ENCODE data around the gene ST6GALNAC6. TPM values are rescaled to one million over a fixed set of nuclear protein-coding genes. Genes with fewer than 3 reads are reported as not detected.

The ST6GALNAC6 gene
- total RNA-seq, 1 experiment from 2014 or later: 24.5 TPM

- DNase-seq (ENCODE audit: low read depth, low spot score) (no peak), ATAC-seq (peak; percentile 70)
- Histone ChIP-seq H4K20me1 (ENCODE audit: insufficient read depth) (no peaks in the 10 kb centered on the region), H3K79me2 (ENCODE audit: insufficient read depth, low read length) (no peaks in the 10 kb centered on the region), H3K27ac (ENCODE audit: low read depth, low read length) (peak overlapping the region; percentile 64), H3K4me3 (replicated peaks in 1 of 2; ENCODE audit: low read depth in 1 of 2, low read length in 2 of 2) (no peak overlapping the region), H3K9me3 (ENCODE audit: control insufficient read depth in 1 of 2, insufficient read depth in 1 of 2, low read depth in 1 of 2, low read length in 2 of 2) (no peaks in the 10 kb centered on the region), H3K9ac (ENCODE audit: low read length) (no peak overlapping the region), H3K36me3 (ENCODE audit: control insufficient read depth in 1 of 2, insufficient read depth in 2 of 2, low read length in 2 of 2) (peaks cover 7 to 15% of the 10 kb centered on the region in 2 experiments; a peak in 3 of 4 replicates), H3K4me1 (ENCODE audit: control insufficient read depth in 1 of 2, insufficient read depth in 2 of 2, low read length in 2 of 2) (peaks cover 18 to 23% of the 10 kb centered on the region in 2 experiments; a peak in 3 of 4 replicates), H3K9me2 (ENCODE audit: insufficient read depth) (no peaks in the 10 kb centered on the region), H3K4me2 (ENCODE audit: low read length) (peak overlapping the region; percentile 6; the same call in 1 of the 2 replicates), H2AFZ (ENCODE audit: low read depth, low read length, poor library complexity, severe bottlenecking) (no peak overlapping the region), H3K27me3 (ENCODE audit: insufficient read depth, low read length) (no peaks in the 10 kb centered on the region)
- RAD21 ChIA-PET (ENCODE audit: low non-redundant PET in 1 of 2, low total read pairs in 2 of 2, uncharacterized antibody in 2 of 2, unreplicated experiment in 2 of 2): interaction anchor here in 1 of 2 experiments (0.6 kb wide), 1 partner anchor 60 kb away, joined by 3 read pairs; no protein-coding TSS in a partner anchor
- BruUV-seq (replicated peaks): no TSS peak
- intact Hi-C loops (cut with micrococcal nuclease): no loop called here
- CTCF ChIA-PET: interaction anchor here (2.1 kb wide), 1 partner anchor 15 kb away, joined by 7 read pairs; no protein-coding TSS in a partner anchor
- POLR2A ChIA-PET: interaction anchor here (1.0 kb wide), 1 partner anchor 13 kb away, joined by 3 read pairs; no protein-coding TSS in a partner anchor
- TF ChIP-seq CBX3 (IDR thresholded peaks at IDR 0.05; ENCODE audit: low read depth): no peak
- TF ChIP-seq JUND (IDR thresholded peaks at IDR 0.05): no peak
- no peak for TF ChIP-seq YY1 (IDR thresholded peaks at IDR 0.05; ENCODE audit: extremely low read depth, insufficient replicate concordance, low read depth, low read length)
- TF ChIP-seq SIN3A (IDR thresholded peaks at IDR 0.05; ENCODE audit: low read depth): no peak
Measured at GRCh38 chr9:127884427-127884911, 14.9 kb downstream of the ST6GALNAC6 start.

- DNase-seq (ENCODE audit: low read depth, low spot score): no peak
- BruUV-seq (replicated peaks): no TSS peak
- ATAC-seq: no peak
- no peak overlapping the region for H3K9ac ChIP-seq (ENCODE audit: low read length)
- no peak overlapping the region for H3K4me3 ChIP-seq (replicated peaks in 1 of 2; ENCODE audit: low read depth in 1 of 2, low read length in 2 of 2)
- 0 out of 2 replicates have a peak overlapping the region, but pooled peaks have one; percentile 6 for H3K4me2 ChIP-seq (ENCODE audit: low read length)
- H3K27me3 ChIP-seq (ENCODE audit: insufficient read depth, low read length): no peaks in the 10 kb centered on the region
- ChIA-PET RAD21 (ENCODE audit: low non-redundant PET in 1 of 2, low total read pairs in 2 of 2, uncharacterized antibody in 2 of 2, unreplicated experiment in 2 of 2) (interaction anchor here in 1 of 2 experiments (0.6 kb wide), 1 partner anchor 59 kb away, joined by 3 read pairs; no protein-coding TSS in a partner anchor), POLR2A (no interaction called here), CTCF (interaction anchor here (2.1 kb wide), 1 partner anchor 14 kb away, joined by 7 read pairs; no protein-coding TSS in a partner anchor)
- H3K36me3 ChIP-seq (ENCODE audit: control insufficient read depth in 1 of 2, insufficient read depth in 2 of 2, low read length in 2 of 2): peaks cover 5 to 15% of the 10 kb centered on the region in 2 experiments; a peak in 3 of 4 replicates
- H2AFZ ChIP-seq (ENCODE audit: low read depth, low read length, poor library complexity, severe bottlenecking): no peak overlapping the region
- intact Hi-C loops (cut with micrococcal nuclease): no loop called here
- H3K4me1 ChIP-seq (ENCODE audit: control insufficient read depth in 1 of 2, insufficient read depth in 2 of 2, low read length in 2 of 2): peaks cover 18 to 23% of the 10 kb centered on the region in 2 experiments; a peak in 3 of 4 replicates
- H3K9me3 ChIP-seq (ENCODE audit: control insufficient read depth in 1 of 2, insufficient read depth in 1 of 2, low read depth in 1 of 2, low read length in 2 of 2): no peaks in the 10 kb centered on the region
- peak overlapping the region; percentile 64 for H3K27ac ChIP-seq (ENCODE audit: low read depth, low read length)
- TF ChIP-seq EGR1 (IDR thresholded peaks at IDR 0.05; ENCODE audit: low read depth): no peak
- TF ChIP-seq POLR2A (IDR thresholded peaks at IDR 0.05; ENCODE audit: borderline replicate concordance, extremely low read depth, insufficient read depth, insufficient read length): no peak
- TF ChIP-seq CEBPB (IDR thresholded peaks at IDR 0.05; ENCODE audit: low read depth): no peak
- TF ChIP-seq SRF (IDR thresholded peaks at IDR 0.05; ENCODE audit: low read depth): no peak
- TF ChIP-seq, protein P1, sequence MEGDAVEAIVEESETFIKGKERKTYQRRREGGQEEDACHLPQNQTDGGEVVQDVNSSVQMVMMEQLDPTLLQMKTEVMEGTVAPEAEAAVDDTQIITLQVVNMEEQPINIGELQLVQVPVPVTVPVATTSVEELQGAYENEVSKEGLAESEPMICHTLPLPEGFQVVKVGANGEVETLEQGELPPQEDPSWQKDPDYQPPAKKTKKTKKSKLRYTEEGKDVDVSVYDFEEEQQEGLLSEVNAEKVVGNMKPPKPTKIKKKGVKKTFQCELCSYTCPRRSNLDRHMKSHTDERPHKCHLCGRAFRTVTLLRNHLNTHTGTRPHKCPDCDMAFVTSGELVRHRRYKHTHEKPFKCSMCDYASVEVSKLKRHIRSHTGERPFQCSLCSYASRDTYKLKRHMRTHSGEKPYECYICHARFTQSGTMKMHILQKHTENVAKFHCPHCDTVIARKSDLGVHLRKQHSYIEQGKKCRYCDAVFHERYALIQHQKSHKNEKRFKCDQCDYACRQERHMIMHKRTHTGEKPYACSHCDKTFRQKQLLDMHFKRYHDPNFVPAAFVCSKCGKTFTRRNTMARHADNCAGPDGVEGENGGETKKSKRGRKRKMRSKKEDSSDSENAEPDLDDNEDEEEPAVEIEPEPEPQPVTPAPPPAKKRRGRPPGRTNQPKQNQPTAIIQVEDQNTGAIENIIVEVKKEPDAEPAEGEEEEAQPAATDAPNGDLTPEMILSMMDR (IDR thresholded peaks at IDR 0.05 in 2 of 3, conservative IDR thresholded peaks at IDR 0.05 in 1 of 3; ENCODE audit: borderline replicate concordance in 1 of 3, insufficient read depth in 1 of 3, low read depth in 2 of 3, low read length in 2 of 3): no peak
- TF ChIP-seq EZH2phosphoT487 (IDR thresholded peaks at IDR 0.05; ENCODE audit: borderline replicate concordance): no peak
- TF ChIP-seq SP1 (IDR thresholded peaks at IDR 0.05; ENCODE audit: low read depth): no peak
- no peak for TF ChIP-seq EZH2 (IDR thresholded peaks at IDR 0.05)
- TF ChIP-seq JUND (IDR thresholded peaks at IDR 0.05): no peak
- TF ChIP-seq RAD21 (IDR thresholded peaks at IDR 0.05; ENCODE audit: low read depth): no peak
- TF ChIP-seq MAX (IDR thresholded peaks at IDR 0.05): no peak
- no peak for TF ChIP-seq YY1 (IDR thresholded peaks at IDR 0.05; ENCODE audit: extremely low read depth, insufficient replicate concordance, low read depth, low read length)
- H4K20me1 ChIP-seq (ENCODE audit: insufficient read depth): no peaks in the 10 kb centered on the region
- H3K79me2 ChIP-seq (ENCODE audit: insufficient read depth, low read length): no peaks in the 10 kb centered on the region
- H3K9me2 ChIP-seq (ENCODE audit: insufficient read depth): no peaks in the 10 kb centered on the region
Measured at GRCh38 chr9:127883959-127884358, 15.4 kb downstream of the ST6GALNAC6 start.
